Breast epithelium (tissue), 3 donors: Measurements from ENCODE around the gene LEKR1.

Source experiments
- POLR2A ChIP-seq: fragments of 450-650 bp; IDR thresholded peaks from one replicate; pipeline ENCODE4 v1.6.1; 2016; ENCODE audit warnings: antibody characterized with exemption, mild to moderate bottlenecking, moderate library complexity
- POLR2AphosphoS5 ChIP-seq, 3 donors: sonication (generic); formaldehyde crosslinking; IDR thresholded peaks; one replicate each; pipeline ENCODE4 v1.6.1; 2017; ENCODE audit warnings: antibody characterized with exemption in 3 of 3
- TF ChIP-seq, protein P1 (sequence below), 3 donors: fragments of 450-650 bp; IDR thresholded peaks; one replicate each; pipeline ENCODE4 v1.5.1; 2016 to 2017; ENCODE audit warnings: antibody characterized with exemption in 3 of 3, mild to moderate bottlenecking in 3 of 3, moderate library complexity in 3 of 3

DNA sequence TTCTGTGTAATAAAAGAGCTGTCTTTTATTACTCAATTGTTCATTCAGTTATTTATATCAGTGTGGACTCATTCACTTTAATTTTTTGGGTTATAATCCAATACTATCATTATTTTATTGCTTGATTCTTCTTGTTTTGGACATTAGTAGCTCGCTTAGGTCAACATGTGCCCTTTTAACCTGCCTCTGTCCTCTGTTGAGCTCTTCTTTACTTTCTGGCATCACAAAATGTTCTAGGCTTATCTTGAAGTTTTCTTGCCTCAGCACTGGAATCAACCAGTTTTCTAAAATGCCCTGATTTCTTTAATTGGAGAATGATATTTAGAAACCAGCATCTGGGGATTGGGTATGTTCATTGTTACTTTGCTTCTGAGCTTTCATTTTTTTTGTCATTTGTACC is 82.2 kb downstream of the LEKR1 start:
- TF ChIP-seq POLR2AphosphoS5 (IDR thresholded peaks at IDR 0.05) (no peak), POLR2A (no peak)
- TF ChIP-seq, protein P1, sequence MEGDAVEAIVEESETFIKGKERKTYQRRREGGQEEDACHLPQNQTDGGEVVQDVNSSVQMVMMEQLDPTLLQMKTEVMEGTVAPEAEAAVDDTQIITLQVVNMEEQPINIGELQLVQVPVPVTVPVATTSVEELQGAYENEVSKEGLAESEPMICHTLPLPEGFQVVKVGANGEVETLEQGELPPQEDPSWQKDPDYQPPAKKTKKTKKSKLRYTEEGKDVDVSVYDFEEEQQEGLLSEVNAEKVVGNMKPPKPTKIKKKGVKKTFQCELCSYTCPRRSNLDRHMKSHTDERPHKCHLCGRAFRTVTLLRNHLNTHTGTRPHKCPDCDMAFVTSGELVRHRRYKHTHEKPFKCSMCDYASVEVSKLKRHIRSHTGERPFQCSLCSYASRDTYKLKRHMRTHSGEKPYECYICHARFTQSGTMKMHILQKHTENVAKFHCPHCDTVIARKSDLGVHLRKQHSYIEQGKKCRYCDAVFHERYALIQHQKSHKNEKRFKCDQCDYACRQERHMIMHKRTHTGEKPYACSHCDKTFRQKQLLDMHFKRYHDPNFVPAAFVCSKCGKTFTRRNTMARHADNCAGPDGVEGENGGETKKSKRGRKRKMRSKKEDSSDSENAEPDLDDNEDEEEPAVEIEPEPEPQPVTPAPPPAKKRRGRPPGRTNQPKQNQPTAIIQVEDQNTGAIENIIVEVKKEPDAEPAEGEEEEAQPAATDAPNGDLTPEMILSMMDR (IDR thresholded peaks at IDR 0.05) = no peak
